ENCODE data around the gene TECPR2.
A peak's percentile ranks its signal among the peaks of the same experiment; 100 is the strongest.

Gene TECPR2

GRCh38 chr14:102472791-102473150, 110.0 kb downstream of the TECPR2 start:
- H3K4me3 ChIP-seq (ENCODE audit: low read length): no peak overlapping the region
- no peak for TF ChIP-seq CTCF (IDR thresholded peaks at IDR 0.05; ENCODE audit: insufficient read depth, low read depth, low read length, missing control alignments)
- DNase-seq (ENCODE audit: low read depth): no peak

GRCh38 chr14:102473559-102473958, 110.8 kb downstream of the TECPR2 start:
- DNase-seq (ENCODE audit: low read depth): no peak
- no peak for TF ChIP-seq CTCF (IDR thresholded peaks at IDR 0.05; ENCODE audit: insufficient read depth, low read depth, low read length, missing control alignments)
- H3K4me3 ChIP-seq (ENCODE audit: low read length): no peak overlapping the region

GRCh38 chr14:102474934-102475333, 112.2 kb downstream of the TECPR2 start:
- H3K4me3 ChIP-seq (ENCODE audit: low read length): no peak overlapping the region
- TF ChIP-seq CTCF (IDR thresholded peaks at IDR 0.05; ENCODE audit: insufficient read depth, low read depth, low read length, missing control alignments): no peak
- no peak for DNase-seq (ENCODE audit: low read depth)

- no peak overlapping the region for H3K4me3 ChIP-seq (ENCODE audit: low read length)
- TF ChIP-seq CTCF (IDR thresholded peaks at IDR 0.05; ENCODE audit: insufficient read depth, low read depth, low read length, missing control alignments): no peak
- DNase-seq (ENCODE audit: low read depth): no peak
Observed at GRCh38 chr14:102479107-102479506, 116.4 kb downstream of the TECPR2 start.

GRCh38 chr14:102479777-102480176, 117.0 kb downstream of the TECPR2 start:
- no peak for TF ChIP-seq CTCF (IDR thresholded peaks at IDR 0.05; ENCODE audit: insufficient read depth, low read depth, low read length, missing control alignments)
- no peak overlapping the region for H3K4me3 ChIP-seq (ENCODE audit: low read length)
- no peak for DNase-seq (ENCODE audit: low read depth)

- no peak for TF ChIP-seq CTCF (IDR thresholded peaks at IDR 0.05; ENCODE audit: insufficient read depth, low read depth, low read length, missing control alignments)
- DNase-seq (ENCODE audit: low read depth): no peak
- H3K4me3 ChIP-seq (ENCODE audit: low read length): no peak overlapping the region
Observed at GRCh38 chr14:102481371-102481770, 118.6 kb downstream of the TECPR2 start.

GRCh38 chr14:102481791-102482238, 119.1 kb downstream of the TECPR2 start:
- no peak overlapping the region for H3K4me3 ChIP-seq (ENCODE audit: low read length)
- TF ChIP-seq CTCF (IDR thresholded peaks at IDR 0.05; ENCODE audit: insufficient read depth, low read depth, low read length, missing control alignments): no peak
- DNase-seq (ENCODE audit: low read depth): peak; percentile 89
